Amniotic stem cell (primary cell): ENCODE data around the gene NEK1.
A peak's percentile ranks its signal among the peaks of the same experiment; 100 is the strongest.
"Not testable (repeated sequence)": the region's sequence is repeated elsewhere in the genome, so short reads cannot be mapped to it uniquely, and the experiment has no call there.

Source experiments
- DNase-seq: peaks from one replicate; lab custom pipeline; 2025; lab: John Stamatoyannopoulos, UW

Gene NEK1

GRCh38 chr4:169601016-169601771 lies 11.2 kb downstream of the NEK1 start:
- DNase-seq: no peak

DNA sequence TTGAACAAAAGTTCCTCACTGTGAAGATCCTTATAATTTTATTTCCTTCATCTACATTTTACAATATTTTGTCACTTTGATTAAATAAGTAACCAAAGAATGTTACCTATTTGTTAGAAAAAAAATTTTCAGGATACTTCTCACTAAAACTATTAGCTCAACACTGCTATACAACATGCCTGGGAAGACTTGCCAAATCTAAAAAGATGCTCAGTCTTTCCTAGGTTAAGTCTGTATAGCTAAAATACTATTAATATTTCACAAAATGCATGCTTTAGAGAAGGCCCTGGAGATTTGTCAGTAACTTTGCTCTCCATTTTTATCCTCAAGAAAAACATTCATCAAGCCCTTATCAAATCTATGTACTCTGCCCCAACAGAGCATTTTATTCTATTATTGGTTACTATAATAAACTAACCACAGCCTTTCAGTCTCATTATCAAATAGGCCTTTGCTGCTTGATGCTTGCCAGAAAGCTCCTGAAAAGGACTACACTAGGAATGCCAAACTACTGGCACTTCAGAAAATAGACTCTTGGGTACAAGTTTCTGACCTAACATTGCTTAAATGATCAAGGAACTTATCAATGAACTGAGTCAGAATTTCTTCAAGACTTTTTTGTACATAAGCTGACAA lies 17.7 kb downstream of the NEK1 start:
- no peak for DNase-seq

- DNase-seq: no peak
Measured at GRCh38 chr4:169593050-169593560, 19.3 kb downstream of the NEK1 start.

- DNase-seq: no peak
Measured at GRCh38 chr4:169583563-169583962, 28.8 kb downstream of the NEK1 start.

- no peak for DNase-seq
Measured at GRCh38 chr4:169582706-169583105, 29.7 kb downstream of the NEK1 start.

GRCh38 chr4:169582203-169582602 lies 30.2 kb downstream of the NEK1 start:
- no peak for DNase-seq

DNA sequence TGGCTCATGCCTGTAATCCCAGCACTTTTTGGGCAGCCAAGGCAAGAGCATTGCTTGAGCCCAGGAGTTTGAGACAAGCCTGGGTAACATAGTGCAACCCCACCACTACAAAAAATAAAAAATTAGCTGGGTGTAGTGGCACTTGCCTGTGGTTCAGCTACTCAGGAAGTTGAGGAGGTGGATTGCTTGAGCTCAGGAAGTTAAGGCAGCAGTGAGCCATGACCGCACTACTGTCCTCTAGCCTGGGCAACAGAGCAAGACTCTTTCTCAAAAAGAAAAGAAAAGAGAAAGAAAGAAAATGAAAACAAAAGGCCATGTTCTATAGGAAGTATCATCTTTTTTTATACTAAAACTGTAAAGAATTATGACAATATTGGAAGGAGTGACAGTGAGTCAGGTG lies 38.5 kb downstream of the NEK1 start:
- DNase-seq: no peak

DNA sequence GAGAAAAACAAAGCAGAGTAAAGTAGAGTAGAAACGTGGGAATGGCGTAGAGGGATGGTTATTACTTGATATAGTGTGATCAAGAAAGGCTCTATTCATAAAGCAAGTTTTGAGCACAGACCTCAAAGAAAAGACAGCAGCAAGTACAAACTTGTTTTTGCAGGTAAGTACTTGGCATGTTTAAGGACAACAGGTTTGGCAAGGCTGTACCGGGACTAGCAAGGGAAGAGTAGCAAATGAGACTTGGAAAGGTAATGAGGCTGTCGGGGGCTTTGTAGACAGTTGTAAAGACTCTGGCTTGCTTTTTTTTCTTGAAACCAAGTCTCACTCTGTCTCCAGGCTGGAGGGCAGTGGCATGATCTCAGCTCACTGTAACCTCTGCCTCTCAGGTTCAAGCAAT lies 40.9 kb downstream of the NEK1 start:
- DNase-seq: no peak

- not testable (repeated sequence) for DNase-seq
Measured at GRCh38 chr4:169571012-169571411, 41.4 kb downstream of the NEK1 start.

- not testable (repeated sequence) for DNase-seq
Measured at GRCh38 chr4:169570266-169570665, 42.1 kb downstream of the NEK1 start.

- DNase-seq: not testable (repeated sequence)
Measured at GRCh38 chr4:169569188-169569587, 43.2 kb downstream of the NEK1 start.

DNA sequence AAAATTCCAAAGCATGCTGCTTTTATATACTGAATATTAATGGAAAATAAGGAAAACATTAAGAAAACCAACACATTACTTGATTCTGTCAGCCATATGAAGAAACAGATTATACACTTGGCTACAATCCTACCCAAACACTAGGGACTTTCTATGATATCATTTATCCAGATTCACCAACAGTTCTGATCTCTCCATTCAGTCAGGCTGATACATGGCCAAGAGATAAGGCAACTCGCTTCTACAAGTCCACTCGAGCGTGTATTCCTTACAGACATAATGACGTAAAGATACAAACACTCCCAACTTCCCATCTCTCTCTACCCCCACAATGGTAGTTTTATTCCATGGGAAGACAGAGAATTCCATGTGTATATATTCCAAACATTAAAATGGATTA lies 44.5 kb downstream of the NEK1 start:
- DNase-seq: no peak

- peak; percentile 48 for DNase-seq
Measured at GRCh38 chr4:169566021-169566818, 46.2 kb downstream of the NEK1 start.

DNA sequence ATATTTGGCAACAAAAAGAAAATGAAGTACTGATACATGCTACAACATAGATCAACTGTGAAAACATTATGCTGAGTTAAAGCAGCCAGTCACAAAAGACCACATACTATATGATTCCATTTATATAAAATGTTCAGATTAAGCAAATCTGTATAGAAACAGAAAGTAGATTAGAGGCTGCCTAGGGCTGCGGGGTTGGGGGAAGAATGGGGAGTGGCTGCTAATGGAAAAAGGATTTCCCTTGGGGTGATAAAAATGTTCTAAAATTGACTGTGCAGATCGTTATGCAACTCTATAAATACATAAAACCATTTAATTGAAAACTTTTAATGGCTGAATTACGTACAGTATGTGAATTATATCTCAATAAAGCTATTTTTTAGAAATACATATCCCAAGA lies 46.8 kb downstream of the NEK1 start:
- no peak for DNase-seq

GRCh38 chr4:169557061-169557636 lies 55.2 kb downstream of the NEK1 start:
- no peak for DNase-seq

DNA sequence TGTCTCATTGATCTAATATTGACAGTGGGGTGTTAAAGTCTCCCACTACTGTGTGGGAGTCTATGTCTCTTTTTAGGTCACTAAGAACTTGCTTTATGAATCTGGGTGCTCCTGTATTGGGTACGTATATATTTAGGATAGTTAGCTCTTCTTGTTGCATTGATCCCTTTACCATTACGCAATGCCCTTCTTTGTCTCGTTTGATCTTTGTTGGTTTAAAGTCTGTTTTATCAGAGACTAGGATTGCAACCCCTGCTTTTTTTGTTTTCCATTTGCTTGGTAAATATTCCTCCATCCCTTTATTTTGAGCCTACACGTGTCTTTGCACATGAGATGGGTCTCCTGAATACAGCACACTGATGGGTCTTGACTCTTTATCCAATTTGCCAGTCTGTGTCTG lies 65.8 kb downstream of the NEK1 start:
- not testable (repeated sequence) for DNase-seq

- no peak for DNase-seq
Measured at GRCh38 chr4:169540774-169541173, 71.6 kb downstream of the NEK1 start.

DNA sequence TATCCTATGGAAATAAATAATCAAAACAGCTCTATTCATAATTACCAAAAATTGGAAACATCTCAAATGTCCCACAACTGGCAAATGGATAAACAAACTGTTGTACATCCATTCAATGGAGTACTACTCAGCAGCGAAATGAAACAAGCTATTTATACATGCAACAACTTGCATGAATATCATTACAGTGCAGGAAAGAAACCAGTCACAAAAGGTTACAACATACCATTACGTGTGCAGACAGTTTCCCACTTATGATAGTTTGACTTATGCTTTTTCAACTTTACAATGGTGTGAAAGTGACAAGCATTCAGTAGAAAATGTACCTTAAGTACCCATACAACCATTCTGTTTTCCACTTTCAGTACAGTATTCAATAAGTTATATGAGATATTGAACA lies 82.3 kb downstream of the NEK1 start:
- no peak for DNase-seq

- no peak for DNase-seq
Measured at GRCh38 chr4:169523796-169524195, 88.6 kb downstream of the NEK1 start.

DNA sequence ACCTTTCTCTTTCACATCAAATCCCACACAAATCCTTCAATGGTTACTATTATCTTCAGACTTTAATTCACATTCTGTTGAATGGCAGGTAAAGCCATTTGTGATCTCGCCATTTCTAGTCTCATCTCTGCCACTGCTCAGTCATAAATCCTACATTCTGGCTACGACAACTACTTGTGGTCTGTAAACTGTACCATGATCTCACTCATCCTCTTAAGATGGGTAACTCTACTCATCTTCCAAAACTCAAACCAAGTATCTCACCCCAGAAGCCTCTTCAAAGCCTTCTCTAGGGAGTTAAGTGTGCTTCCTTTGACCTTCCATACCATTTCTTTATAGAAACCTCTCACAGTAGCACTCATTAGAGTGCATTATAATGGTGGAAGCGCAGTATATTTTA lies 101.8 kb downstream of the NEK1 start:
- DNase-seq: no peak

DNA sequence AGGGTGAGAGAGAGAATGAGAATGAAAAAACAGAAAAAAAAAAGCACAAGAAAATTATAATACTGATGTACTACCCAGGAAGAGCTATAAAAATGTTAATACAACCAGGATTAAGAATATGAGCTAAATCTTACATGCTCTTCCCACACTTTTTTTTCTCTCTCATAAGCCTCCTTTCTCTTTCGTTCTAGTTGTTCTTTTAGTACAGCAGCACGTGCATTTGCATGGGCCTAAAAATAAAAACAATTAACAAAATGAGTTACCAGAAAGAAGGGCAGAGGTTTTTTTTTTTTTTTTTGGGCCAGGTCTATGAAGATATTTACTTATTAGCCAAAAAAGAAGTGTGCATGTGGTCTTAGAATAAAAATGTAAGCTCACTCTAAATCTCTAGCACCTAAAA lies 105.5 kb downstream of the NEK1 start:
- DNase-seq: no peak

DNA sequence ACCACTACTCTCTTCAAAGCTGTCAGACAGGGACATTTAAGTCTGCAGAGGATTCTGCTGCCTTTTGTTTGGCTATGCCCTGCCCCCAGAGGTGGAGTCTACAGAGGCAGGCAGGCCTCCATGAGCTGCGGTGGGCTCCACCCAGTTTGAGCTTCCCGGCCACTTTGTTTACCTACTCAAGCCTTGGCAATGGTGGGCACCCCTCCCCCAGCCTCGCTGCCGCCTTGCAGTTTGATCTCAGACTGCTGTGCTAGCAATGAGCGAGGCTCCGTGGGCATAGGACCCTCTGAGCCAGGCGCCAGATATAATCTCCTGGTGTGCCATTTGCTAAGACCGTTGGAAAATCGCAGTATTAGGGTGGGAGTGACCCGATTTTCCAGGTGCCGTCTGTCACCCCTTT lies 112.5 kb downstream of the NEK1 start:
- DNase-seq: not testable (repeated sequence)
